HK-2 (cell line): ENCODE measurements around the gene RTN4IP1.

Experiments
- DNase-seq: peaks from one replicate; pipeline ENCODE4 v3.0.0-alpha.2; 2018; ENCODE audit not compliant: unreplicated experiment

RTN4IP1 gene, protein sequence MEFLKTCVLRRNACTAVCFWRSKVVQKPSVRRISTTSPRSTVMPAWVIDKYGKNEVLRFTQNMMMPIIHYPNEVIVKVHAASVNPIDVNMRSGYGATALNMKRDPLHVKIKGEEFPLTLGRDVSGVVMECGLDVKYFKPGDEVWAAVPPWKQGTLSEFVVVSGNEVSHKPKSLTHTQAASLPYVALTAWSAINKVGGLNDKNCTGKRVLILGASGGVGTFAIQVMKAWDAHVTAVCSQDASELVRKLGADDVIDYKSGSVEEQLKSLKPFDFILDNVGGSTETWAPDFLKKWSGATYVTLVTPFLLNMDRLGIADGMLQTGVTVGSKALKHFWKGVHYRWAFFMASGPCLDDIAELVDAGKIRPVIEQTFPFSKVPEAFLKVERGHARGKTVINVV

DNA sequence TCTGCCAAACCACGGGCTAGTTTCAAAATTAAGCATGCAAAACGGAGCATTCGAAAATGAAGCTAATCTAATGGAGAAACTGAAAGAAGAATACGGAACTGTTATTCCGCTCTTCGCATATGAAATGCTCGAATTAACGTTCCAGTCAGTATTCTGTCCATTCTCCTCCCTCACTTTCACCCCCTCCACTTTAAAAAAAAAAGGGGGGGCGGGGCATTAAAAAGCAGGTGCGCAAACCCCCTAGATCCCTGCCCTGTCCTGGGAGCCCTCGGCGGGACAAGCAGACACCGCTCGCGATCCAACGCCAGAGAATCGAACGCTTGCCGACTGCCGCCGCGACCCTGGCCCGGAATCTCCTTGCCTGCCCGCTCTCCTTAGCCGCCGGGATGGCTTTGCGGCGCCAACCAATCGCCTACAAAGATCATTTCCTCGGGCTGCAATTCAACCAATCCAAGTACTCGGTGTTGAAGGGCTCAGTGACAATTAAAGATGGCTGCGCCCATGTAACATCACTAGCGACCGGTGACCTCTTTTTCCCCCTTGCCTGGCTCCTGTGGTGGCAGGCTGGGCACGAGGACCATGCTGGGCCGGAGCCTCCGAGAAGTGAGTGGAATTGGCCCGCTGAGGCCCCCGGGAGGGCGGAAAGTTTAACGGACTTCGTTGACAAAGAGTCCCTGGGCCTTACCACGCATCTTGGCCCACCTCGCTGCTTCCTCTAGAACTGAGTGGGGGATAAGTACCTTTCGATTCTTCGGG, at the start of gene RTN4IP1, which contains the start of gene QRSL1:
Gene RTN4IP1 (minus strand): TSS at position 396 of the 756 bp plus-strand sequence. CDS start 477 bp downstream, outside the sequence.
Gene QRSL1 (plus strand): TSS at position 476 of the 756 bp plus-strand sequence. CDS start 104 bp downstream, at position 580.
- peak; percentile 88 for DNase-seq

DNA sequence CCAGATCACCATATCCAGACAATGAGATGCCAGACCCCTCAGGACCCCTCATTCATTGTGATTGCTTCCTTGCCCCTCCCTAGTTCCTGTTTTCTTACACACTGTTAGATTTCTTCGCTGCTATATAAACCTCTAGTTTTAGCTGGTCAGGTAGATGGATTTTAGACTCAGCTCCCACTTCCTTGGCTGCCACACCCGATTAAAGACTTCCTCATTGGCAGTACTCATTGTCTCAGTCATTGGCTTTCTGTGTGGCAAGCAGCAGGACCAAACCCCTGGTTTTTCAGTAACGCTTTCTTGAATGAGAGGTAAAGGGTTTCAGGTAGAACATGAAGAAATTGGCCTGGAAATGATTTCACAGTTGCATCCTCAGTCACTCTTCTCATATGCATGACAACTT, 48.0 kb upstream of the RTN4IP1 start:
- no peak for DNase-seq

DNA sequence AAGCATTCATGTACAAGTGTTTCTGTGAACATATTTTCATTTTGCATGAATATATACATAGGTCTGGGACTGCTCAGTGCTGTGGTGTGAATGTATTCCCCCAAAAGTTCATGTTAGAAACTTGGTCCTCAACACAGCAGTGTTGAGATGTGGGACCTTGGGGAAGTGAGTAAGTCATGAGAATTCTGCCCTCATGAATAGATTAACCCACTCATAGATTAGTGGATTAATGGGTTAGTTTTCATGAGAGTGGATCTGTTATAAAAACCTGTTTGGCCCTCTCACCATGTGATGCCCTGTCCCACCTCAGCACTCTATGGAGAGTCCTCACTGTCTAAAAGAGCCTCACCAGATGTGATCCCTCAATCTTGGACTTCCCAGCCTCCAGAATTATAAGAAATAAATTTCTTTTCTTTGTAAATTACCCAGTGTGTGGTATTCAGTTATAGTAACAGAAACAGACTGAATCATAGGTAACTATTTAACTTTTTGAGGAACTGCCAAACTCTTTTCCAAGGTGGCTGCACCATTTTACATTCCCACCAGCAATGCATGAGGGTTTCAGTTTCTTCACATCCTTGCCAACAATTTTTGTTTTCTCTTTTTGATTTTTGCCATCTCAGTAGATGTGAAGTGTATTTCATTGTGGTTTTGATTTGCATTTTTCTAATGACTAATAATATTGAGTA, 45.4 kb upstream of the RTN4IP1 start:
- peak; percentile 13 for DNase-seq

DNA sequence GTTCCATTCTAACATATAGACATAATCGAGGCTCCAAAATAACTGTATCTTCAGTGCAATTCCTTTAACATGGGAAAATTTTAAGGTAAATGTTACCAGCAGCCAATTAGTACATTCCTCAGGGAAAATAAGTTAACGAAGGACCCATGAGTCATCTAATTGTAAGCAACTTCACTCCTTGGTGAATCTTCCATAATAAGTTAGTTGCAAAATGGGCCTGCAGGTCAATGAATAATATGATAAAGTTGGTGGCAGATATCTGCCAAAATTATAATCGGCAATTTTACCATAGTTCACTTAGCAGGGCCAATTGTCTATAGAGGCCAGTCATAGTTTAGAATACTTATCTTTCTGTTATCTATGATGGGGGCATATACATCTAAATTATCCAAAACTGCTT, 42.4 kb upstream of the RTN4IP1 start:
- no peak for DNase-seq

DNA sequence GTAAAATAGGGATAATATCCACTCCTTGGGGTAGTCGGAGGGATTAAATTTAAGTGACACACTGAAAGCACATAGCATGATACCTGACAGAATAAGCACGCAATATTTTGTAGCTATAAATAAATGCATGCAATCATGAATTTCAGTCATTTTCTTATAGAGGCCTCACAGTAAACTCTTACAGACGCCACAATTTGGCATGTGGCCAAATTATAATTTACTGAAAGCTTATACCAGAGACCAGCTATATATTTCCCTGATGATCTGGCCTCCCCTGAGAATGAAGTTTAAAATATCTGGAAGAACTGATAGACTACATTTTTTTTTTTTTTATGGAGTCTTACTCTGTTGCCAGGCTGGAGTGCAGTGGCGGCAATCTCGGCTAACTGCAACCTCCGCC, 40.9 kb upstream of the RTN4IP1 start:
- DNase-seq, result no peak

DNA sequence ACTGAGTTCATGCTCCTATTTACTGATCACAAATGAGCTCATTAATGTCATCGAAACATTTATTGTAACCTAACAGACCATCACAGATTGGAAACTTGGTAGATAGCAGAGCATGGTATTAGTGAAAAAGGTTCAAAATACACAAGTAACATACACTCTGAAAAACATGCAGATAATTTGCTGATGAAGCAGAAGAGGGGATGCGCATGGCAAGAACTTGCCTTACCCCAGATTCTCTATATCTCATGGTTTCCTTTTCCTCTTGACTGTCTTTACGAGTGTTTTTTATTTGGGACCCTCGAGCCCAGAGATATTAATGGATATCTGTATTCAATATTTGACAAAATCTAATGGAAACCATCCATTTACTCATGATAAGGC, 37.7 kb upstream of the RTN4IP1 start:
- DNase-seq, result no peak

DNA sequence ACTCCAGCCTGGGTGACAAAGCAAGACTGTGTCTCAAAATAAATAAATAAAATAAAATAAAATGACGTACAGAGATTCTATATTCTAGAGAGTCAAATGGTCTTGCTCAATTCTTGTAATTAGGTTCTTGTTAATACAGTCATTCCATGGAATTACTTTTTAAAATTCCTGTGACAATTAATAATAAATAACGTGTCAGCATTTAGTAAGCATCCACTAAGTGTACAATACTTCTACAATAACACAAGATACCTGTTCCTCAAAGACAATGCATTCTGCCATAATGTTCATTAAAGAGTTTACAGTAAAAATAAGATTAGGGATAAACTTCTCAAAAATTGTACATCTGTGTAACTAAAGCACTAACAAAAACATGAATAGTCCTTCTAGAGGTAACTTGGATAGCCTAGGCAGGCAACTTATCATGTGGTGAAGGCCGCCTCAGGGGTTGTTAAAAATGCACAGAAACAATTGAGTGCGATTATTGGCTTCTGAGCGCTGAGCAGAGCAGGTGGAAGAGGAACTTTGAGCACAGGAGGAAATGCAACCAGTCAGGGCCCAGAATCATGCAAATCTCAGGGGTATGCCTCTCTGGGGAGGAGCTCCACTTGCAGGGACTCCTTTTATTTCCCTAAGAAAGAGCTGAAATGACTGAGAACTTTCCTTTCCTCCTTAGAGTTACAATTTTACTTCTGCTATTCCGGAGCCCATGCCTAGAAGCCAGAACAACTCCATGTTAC, 37.2 kb upstream of the RTN4IP1 start:
- DNase-seq, result no peak

DNA sequence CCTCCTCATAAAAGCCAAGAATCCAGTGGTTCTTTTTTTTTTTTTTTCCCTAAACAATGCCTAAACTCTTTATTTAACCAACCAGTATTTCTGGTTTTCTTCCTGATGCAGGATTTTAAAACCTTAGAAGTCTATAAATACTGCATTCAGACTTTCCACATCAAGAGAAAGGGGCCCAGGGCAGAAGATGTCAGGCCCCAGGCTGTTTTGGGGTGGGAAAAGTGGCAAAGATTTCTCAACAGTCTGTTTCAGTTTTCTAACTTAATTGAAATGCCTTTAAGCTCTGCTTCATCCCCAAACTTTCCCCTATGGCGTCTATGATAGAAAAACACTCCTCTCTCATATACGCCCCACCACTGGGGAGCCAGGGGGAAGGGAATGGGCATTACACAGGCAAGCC, 33.2 kb upstream of the RTN4IP1 start:
- DNase-seq, result no peak

DNA sequence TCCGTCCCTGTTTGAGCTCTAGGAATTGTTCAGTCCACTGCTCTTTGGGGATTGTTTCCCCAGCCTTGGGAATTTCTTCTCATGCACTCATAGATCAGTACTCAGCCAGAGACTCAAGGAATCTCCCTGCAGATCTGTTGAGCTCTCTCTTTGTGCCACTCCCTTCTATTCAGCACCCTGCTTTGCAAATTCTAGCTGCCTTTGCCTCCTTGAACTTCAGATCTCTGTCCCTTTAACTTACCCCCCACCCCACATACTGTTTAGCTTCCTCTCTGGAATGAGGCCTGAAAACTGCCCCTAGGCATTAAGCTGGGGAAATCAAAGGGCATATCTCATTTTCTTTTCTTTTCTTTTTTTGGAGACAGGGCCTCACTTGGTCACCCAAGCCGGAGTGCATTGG, 30.6 kb upstream of the RTN4IP1 start:
- no peak for DNase-seq

DNA sequence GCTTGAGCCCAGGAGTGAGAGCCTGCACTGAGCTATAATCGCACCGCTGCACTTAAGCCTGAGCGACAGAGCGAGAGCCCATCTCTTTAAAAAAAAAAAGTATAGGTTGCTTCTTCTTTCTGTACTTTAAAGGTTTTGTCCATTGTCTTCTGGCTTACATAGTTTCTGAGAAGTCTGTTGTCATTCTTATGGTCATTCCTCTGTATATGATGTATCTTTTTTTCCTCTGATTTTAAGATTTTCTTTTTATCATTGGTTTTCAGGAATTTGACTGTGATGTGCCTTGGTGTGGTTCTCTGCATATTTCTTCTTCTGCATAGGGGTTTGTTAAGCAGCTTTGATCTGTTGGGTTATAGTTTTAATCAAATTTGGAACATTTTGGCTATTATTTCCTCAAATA, 29.2 kb upstream of the RTN4IP1 start:
- DNase-seq, result no peak

DNA sequence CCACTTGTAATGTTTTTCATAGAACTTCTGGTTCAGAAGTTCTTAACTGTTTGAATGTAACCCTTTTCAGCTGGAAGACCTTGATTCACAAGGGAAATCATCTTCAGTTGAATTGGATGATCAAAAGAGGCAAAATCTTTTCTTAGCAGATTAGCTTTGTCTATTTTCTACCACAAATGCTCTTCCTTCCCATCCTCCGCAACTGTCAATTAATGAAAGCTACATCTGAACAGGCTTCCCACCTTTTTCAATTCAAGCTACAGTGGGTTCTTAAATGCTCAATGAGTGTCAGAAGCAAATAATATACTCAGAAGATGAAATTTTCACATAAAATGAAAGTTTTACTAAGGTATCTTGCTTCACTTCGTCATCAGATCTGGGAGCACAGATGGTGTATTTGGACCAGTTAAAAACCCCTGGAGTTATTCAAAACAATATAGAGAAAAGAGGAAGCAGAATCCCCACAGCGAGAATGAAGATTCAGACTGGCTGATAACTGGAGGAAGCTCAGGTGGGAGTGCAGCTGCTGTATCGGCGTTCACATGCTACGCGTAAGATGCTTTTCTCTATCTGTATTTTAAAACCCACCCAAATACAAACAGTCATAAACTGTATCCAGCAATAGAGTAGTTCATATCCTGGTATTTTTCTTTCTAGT, 19.5 kb upstream of the RTN4IP1 start:
- no peak for DNase-seq

DNA sequence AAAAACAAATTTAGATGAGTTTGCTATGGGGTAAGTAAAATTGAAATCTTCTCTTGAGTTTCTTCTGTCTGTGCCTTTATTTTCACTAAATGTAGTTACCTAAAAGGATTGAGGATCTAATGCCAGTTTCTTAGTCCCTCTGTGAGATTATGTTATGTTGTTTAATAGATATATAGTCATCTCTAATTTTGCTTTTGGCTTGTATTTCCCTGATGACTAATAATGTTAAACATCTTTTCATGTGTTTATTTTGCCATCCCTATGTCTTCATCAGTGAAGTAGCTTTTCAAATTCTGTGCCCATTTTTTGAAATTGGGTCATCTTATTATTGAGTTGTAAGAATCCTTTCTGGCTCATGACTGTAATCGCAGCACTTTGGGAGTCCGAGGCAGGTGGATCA, 13.8 kb upstream of the RTN4IP1 start:
- DNase-seq, result no peak

DNA sequence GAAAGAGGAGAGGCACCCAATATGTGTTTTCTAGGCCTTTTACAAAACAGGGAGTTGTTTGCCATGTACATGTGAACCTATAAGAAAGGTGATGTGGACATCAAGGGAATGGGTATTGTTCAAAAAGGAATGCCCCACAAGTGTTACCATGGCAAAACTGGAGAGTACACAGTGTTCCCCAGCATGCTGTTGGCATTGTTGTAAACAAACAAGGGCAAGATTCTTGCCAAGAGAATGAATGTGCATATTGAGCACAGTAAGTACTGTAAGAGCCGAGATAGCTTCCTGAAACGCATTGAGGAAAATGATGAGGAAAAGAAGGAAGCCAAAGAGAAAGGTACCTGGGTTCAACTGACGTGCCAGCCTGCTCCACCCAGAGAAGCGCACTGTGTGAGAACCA, 13.2 kb upstream of the RTN4IP1 start:
- no peak for DNase-seq

DNA sequence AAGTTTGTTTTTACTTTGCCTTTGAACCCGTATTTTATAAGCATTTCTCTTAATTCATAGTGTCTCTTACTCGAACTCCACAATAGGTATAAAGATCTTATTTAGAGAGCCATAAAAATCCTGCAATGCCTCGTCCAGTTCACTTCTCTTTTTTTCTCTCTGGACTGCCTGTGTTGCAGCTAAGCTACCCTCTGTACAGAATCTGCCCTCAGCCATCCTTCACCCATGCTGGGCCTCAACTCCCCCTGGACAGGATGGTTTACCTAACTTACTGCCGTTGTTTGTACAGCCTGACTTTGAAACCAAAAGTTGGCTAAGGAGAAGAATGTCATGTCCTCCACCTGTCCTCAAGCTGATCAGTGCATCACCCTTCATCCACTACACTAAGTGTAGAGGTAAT, 10.5 kb upstream of the RTN4IP1 start:
- DNase-seq, result no peak

DNA sequence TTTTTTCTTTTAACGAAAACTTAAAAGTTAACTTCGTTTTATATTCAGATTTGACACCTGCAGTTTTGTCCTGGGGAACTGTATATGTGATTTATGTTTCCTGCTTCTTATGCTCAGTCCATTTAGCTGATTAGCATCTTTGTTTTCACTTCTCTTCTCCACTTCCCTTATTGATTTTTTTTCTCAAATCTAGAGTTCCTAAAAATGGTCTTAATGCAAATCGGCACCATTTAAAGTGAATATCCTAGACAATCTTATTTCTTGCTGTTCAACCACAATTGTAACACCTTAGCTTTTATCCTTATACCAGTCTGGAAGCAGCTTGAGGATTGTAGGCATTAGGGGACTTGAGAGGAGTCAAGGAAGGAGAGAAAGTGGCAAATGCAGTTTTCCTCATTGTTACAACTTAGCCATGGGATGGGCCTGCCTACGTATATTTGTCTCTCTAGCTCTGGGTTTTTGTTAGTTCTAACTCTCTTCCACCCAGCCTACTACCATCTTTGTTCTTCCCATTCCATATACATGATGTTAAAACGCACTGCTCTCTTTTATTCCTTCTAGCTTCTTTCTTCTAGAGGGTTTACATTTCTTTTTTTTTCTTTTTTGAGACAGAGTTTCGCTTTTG, 8.5 kb upstream of the RTN4IP1 start:
- DNase-seq, result no peak

DNA sequence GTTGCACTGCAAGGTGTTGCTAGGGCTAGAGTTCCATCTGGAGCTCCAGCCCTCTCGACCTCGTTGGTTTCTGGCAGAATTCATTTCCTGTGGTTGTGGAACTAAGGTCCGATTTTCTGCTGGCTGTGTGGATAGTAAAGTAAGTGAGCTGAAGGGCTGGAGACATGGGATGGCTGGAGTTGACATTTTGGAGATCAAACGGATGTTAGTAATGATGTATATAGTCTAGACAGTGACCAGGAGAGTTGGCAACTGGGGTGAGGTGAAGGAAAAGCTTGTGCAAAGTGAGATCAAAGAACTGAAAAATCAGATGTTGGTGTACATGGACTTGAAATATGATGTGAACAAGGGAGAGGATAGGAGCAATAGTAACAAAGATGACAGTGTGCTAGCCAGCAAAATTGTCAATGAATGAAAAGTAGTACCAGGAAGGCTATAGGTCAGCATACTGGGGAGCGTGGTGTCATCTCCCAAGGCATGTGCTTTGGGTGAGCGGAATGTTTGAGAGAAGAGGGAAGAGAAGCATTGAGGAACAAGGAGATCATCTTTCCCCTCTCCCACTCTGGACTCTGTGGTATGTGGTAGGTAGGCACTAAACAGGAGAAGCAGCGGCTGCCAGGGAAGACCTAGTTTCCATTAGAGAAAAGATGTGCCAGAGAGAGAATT, 7.9 kb upstream of the RTN4IP1 start:
- DNase-seq, result no peak

DNA sequence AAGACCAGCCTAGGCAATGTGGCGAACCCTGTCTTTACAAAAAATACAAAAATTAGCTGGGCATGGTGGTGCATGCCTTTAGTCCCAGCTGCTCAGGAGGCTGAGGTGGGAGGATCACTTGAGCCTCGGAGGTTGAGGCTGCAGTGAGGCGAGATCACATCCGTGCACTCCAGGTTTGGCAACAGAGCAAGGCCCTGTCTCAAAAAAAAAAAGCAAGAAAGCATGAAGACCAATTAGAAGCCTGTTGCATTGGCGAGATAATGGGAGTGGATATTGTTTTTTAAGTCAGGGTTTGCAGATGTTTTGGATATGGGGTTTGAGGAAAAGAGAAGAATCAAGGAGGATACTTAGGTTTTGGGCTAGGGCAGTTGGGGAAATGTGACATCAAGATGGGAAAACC, 5.3 kb upstream of the RTN4IP1 start:
- DNase-seq, result no peak

DNA sequence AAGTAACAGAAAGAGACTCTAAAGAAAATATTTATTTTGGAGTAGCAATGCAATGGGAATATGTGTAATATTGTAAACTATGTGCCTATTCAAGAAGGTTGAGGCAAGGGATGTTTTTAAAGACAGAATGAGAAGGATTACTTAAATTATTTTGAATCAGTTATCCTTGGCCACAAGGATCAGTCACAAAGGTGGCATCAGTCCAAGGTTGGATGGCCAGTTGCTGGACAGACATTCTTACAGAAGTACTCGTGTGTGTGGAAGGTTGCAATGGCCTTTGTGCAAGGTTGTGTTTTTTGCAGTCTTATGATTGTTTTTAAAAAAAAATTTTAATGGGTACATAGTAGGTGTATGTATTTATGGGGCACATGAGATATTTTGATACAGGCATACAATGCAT, 2.0 kb upstream of the RTN4IP1 start:
- no peak for DNase-seq

DNA sequence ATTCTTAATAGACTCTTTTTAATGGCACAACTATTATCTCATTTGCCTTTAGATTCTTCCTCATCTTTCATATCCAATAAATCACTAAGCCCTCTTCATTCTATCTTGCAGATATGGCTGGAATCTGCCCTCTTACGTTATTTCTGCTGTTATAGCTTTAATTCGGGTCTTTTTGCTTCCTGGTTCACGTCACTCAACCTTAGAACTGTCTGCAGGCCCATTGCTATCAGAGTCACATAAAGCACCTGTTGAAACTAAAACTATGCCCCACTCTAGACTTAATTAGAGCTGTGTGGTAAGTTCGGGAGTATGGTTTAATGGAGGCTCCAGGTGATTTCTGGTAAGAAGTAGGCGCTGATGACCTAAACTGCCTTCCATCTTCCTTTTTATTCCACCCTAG, 1.1 kb upstream of the RTN4IP1 start:
- no peak for DNase-seq

DNA sequence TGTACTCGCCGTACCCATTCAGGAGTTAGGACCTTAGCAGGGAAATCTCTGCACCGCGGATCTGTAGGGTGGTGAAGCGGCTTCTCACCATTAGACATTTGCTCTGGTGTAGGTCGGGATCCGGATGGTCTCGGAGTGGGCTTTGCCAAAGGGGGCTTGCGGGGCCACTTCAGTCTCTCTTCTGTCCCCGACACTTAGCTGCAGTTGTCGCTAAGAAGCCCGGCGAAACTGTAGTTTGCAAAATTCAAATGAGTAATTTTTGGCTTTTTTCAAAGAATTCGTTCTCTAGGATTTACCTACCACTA, 513 bp upstream of the RTN4IP1 start:
- DNase-seq, result no peak
